Fibroblast of lung (primary cell): ENCODE data around the gene SCN4A. TPM values are rescaled to one million over a fixed set of nuclear protein-coding genes. Genes with fewer than 3 reads are reported as not detected.
"Not testable (repeated sequence)": the region's sequence is repeated elsewhere in the genome, so short reads cannot be mapped to it uniquely, and the experiment has no call there.

Experiments
- DNase-seq, 2 donors: peaks; one replicate each; pipeline versions ENCODE4 v3.0.0 to v3.0.0-alpha.2; 2010; ENCODE audit warnings: low read depth in 2 of 2
- H2AFZ ChIP-seq: 2 replicates; pipeline ENCODE4 v1.5.1; 2012; ENCODE audit warnings: low read length, control low read depth, inconsistent platforms
- H3K27ac ChIP-seq: 2 replicates; pipeline ENCODE4 v1.5.1; 2011; ENCODE audit warnings: low read length, control low read depth; ENCODE audit not compliant: insufficient read depth
- H3K27me3 ChIP-seq: 2 replicates; pipeline ENCODE4 v1.5.1; 2011; ENCODE audit warnings: mild to moderate bottlenecking, low read length; ENCODE audit not compliant: control insufficient read depth, insufficient read depth
- H3K36me3 ChIP-seq: 2 replicates; pipeline ENCODE4 v1.5.1; 2011; ENCODE audit warnings: low read length; ENCODE audit not compliant: control insufficient read depth, insufficient read depth
- H3K4me1 ChIP-seq: 2 replicates; pipeline ENCODE4 v1.5.1; 2011; ENCODE audit warnings: low read length; ENCODE audit not compliant: control insufficient read depth, insufficient read depth; ENCODE audit errors: extremely low read depth
- H3K4me2 ChIP-seq: 2 replicates; pipeline ENCODE4 v1.5.1; 2011; ENCODE audit warnings: low read length, control low read depth; ENCODE audit not compliant: insufficient read depth; ENCODE audit errors: extremely low read depth
- H3K4me3 ChIP-seq, 4 experiments: fragments of 200-600 bp in 1 of 4; sonication (generic) in 1 of 4; replicated peaks in 1 of 4; 2 replicates each; pipeline ENCODE4 v1.5.1; 2011 to 2016; ENCODE audit warnings: low read length in 4 of 4, low read depth in 3 of 4, mild to moderate bottlenecking in 3 of 4, control low read depth in 2 of 4, inconsistent platforms in 1 of 4, mixed read lengths in 1 of 4; ENCODE audit not compliant: insufficient read depth in 1 of 4; ENCODE audit errors: control extremely low read depth in 1 of 4
- H3K79me2 ChIP-seq: 2 replicates; pipeline ENCODE4 v1.5.1; 2012; ENCODE audit warnings: mild to moderate bottlenecking, low read length, inconsistent platforms; ENCODE audit not compliant: control insufficient read depth, insufficient read depth
- H3K9ac ChIP-seq: 2 replicates; pipeline ENCODE4 v1.5.1; 2011; ENCODE audit warnings: mild to moderate bottlenecking, low read length, control low read depth; ENCODE audit not compliant: insufficient read depth
- H3K9me3 ChIP-seq: 2 replicates; pipeline ENCODE4 v1.5.1; 2012; ENCODE audit warnings: low read depth, low read length; ENCODE audit not compliant: control insufficient read depth, insufficient read depth
- H4K20me1 ChIP-seq: 2 replicates; pipeline ENCODE4 v1.5.1; 2011; ENCODE audit warnings: low read length; ENCODE audit not compliant: control insufficient read depth, insufficient read depth; ENCODE audit errors: extremely low read depth
- EZH2 ChIP-seq: IDR thresholded peaks from 2 replicates; pipeline ENCODE4 v1.5.1; 2012; ENCODE audit warnings: low read length, control low read depth, mild to moderate bottlenecking; ENCODE audit errors: missing control alignments
- polyA plus RNA-seq, 2 donors: library from polyadenylated mRNA; depleted of rRNA in 1 of 2; stranded (reverse) in 1 of 2; unstranded in 1 of 2; fragments of >200 nt; gene quantifications; 2 replicates each; pipeline ENCODE4 v1.2.1, GENCODE V29; 2011 to 2012; ENCODE audit warnings: missing spikeins in 1 of 2
- total RNA-seq: library from RNA; depleted of rRNA; stranded (reverse); fragments of >200 nt; gene quantifications from 2 replicates; pipeline ENCODE4 v1.2.1, GENCODE V29; 2014
- TF ChIP-seq, protein P1 (sequence below), 2 donors: IDR thresholded peaks in 1 of 2; conservative IDR thresholded peaks in 1 of 2; 1 replicate in 1 of 2; 2 replicates in 1 of 2; pipeline ENCODE4 v1.5.1; 2011 to 2012; ENCODE audit warnings: low read length in 2 of 2, control low read depth in 1 of 2, inconsistent platforms in 1 of 2, low read depth in 1 of 2, mild to moderate bottlenecking in 1 of 2

Gene SCN4A
- total and polyA plus RNA-seq, 2 donors (not counting 1 experiment from before 2014, with no cell fraction given): 0.83 TPM; not detected in 1

DNA sequence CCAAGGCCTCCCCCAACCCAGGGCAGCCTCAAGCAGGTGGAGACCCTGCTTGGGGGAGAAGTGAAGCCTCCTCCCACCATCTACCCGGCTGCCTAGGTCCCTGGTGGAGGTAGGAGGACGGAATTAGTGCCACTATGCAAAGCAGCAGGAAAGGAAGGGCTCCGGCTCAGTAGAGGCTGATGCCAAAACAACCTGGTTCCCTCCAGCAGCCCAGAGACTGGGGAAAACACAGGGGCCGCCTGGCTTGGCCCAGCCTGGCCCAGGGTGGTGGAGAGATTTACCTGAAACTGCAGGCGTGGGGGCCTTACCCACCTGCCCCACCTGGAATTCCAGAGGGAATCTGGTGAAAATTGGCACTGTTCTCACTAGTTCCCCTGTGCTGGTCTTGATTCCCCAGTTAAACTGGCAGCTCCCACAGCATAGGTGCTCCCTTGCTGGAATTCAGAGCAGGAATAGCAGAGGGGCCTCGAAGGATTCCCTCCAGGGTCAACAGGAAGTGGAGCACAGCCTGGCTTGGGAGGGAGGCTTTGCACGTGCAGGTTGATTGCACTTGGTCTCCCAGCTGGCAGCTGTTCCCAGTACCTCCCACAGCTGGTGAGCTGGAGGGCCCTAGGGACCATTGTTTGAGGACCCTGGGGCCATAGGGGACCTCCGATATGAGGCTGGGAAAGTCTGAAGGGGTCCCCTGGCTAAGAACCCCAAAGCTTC lies 45.1 kb downstream of the SCN4A start:
- DNase-seq: no peak

DNA sequence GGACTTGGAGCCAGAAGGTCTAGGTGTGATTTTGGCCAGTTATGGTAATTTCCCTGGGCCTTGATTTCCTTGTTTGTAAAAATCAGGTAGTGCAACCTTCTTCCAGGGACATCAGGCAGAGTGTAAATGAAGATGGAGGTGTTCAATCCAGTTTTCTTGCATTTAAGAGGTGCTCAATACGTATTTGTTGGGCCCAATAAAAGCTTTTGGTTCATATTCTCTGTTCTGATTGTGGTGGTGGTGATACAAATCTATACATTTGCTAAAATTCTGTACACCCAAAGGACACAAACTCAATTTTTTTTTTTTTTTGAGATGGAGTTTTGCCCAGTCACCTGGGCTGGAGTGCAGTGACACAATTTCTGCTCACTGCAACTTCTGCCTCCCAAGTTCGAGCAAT lies 46.6 kb downstream of the SCN4A start:
- Histone ChIP-seq H3K9me3 (no peaks in the 10 kb centered on the region), H3K4me1 (no peaks in the 10 kb centered on the region), H3K27me3 (peaks cover 5% of the 10 kb centered on the region), H3K79me2 (no peaks in the 10 kb centered on the region), H3K36me3 (no peaks in the 10 kb centered on the region), H3K4me3 (no peak overlapping the region), H3K27ac (no peak overlapping the region), H3K9ac (no peak overlapping the region), H2AFZ (no peak overlapping the region), H3K4me2 (no peak overlapping the region), H4K20me1 (no peaks in the 10 kb centered on the region)
- TF ChIP-seq, protein P1, sequence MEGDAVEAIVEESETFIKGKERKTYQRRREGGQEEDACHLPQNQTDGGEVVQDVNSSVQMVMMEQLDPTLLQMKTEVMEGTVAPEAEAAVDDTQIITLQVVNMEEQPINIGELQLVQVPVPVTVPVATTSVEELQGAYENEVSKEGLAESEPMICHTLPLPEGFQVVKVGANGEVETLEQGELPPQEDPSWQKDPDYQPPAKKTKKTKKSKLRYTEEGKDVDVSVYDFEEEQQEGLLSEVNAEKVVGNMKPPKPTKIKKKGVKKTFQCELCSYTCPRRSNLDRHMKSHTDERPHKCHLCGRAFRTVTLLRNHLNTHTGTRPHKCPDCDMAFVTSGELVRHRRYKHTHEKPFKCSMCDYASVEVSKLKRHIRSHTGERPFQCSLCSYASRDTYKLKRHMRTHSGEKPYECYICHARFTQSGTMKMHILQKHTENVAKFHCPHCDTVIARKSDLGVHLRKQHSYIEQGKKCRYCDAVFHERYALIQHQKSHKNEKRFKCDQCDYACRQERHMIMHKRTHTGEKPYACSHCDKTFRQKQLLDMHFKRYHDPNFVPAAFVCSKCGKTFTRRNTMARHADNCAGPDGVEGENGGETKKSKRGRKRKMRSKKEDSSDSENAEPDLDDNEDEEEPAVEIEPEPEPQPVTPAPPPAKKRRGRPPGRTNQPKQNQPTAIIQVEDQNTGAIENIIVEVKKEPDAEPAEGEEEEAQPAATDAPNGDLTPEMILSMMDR (conservative IDR thresholded peaks at IDR 0.05 in 1 of 2, IDR thresholded peaks at IDR 0.05 in 1 of 2; ENCODE audit: low read depth in 1 of 2, low read length in 2 of 2): no peak
- TF ChIP-seq EZH2: no peak
- DNase-seq: no peak

More for the DNA sequence above, 45.1 kb downstream of the SCN4A start:
- no peak overlapping the region for H3K4me2 ChIP-seq
- no peaks in the 10 kb centered on the region for H3K4me1 ChIP-seq
- no peak for TF ChIP-seq EZH2
- TF ChIP-seq, protein P1 (conservative IDR thresholded peaks at IDR 0.05 in 1 of 2, IDR thresholded peaks at IDR 0.05 in 1 of 2; ENCODE audit: low read depth in 1 of 2, low read length in 2 of 2): no peak
- H3K36me3 ChIP-seq: no peaks in the 10 kb centered on the region
- H4K20me1 ChIP-seq: no peaks in the 10 kb centered on the region
- no peak overlapping the region for H2AFZ ChIP-seq
- peaks cover 5% of the 10 kb centered on the region for H3K27me3 ChIP-seq
- no peaks in the 10 kb centered on the region for H3K9me3 ChIP-seq
- no peak overlapping the region for H3K4me3 ChIP-seq
- H3K27ac ChIP-seq: no peak overlapping the region
- no peaks in the 10 kb centered on the region for H3K79me2 ChIP-seq
- no peak overlapping the region for H3K9ac ChIP-seq

DNA sequence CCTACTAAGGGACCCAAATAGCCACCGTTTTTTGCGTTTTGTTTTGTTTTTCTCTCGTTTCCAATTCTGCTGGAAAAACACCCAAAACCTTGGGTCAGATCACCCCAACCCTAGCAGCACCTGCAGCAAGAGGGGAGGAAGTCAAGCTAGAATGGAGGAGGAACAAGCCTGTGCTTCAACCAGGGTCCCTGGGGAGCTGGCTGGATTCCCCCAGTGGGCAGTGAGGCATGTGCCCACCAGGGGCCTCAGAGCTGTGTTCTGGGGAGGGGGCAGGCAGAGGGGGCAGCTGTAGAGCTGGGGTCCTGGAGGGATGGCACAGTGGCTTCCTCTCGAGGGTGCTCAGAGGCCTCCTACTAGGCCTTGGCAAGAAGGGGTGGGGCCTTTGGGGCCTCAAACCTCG lies 47.1 kb downstream of the SCN4A start:
- Histone ChIP-seq H3K9ac (no peak overlapping the region), H3K36me3 (no peaks in the 10 kb centered on the region), H3K27ac (no peak overlapping the region), H3K9me3 (no peaks in the 10 kb centered on the region), H4K20me1 (no peaks in the 10 kb centered on the region), H3K4me2 (no peak overlapping the region), H3K4me1 (no peaks in the 10 kb centered on the region), H3K4me3 (no peak overlapping the region), H3K27me3 (peaks cover 6% of the 10 kb centered on the region), H3K79me2 (no peaks in the 10 kb centered on the region), H2AFZ (no peak overlapping the region)
- DNase-seq: no peak
- TF ChIP-seq, protein P1 (conservative IDR thresholded peaks at IDR 0.05 in 1 of 2, IDR thresholded peaks at IDR 0.05 in 1 of 2; ENCODE audit: low read depth in 1 of 2, low read length in 2 of 2): no peak
- no peak for TF ChIP-seq EZH2

DNA sequence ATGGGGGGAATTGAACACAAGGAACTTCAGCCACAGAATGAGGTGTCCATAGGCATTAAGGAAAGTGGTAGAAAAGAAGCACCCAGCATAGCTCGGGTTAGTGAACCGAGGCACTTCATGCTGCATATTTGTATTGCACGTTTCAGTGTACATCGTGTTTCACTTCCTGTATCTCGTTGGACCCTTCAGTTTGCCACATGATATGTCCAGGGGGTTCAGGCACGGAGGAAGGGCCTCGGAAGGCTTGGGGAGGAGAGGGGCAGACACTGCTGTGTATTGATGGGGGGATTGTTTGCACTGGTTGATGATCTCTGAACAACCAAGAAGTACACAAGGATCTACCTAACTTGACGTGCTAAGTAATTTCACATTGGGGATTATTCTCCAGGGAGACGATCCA lies 50.3 kb downstream of the SCN4A start:
- not testable (repeated sequence) for H3K79me2 ChIP-seq, H3K36me3 ChIP-seq, H4K20me1 ChIP-seq, H3K27me3 ChIP-seq, H3K4me1 ChIP-seq, H3K9ac ChIP-seq, H2AFZ ChIP-seq, H3K9me3 ChIP-seq, H3K4me3 ChIP-seq, H3K4me2 ChIP-seq, DNase-seq, H3K27ac ChIP-seq

DNA sequence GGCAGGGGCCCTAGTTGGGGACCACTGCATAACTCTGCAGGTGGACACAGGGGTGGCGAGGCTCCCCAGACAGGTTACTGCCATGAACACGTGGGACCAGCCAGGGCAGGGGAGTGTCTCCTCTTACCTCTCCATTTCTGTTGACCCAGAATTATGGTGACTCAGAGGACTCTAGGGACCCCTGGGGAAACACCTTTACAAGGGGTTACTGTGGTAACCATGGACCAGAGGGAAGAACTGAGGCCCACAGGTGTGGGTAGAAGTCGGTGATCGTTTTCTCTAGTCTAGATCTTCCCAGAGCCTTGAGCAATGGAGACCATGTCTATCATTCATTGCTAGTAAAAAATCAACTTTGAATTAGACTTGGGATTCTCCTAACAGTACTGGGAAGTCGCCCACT lies 51.9 kb downstream of the SCN4A start:
- not testable (repeated sequence) for H3K9me3 ChIP-seq, H3K27me3 ChIP-seq, H3K4me3 ChIP-seq, H2AFZ ChIP-seq, H3K27ac ChIP-seq, H3K4me2 ChIP-seq, H3K79me2 ChIP-seq, H3K36me3 ChIP-seq, H4K20me1 ChIP-seq, H3K4me1 ChIP-seq, DNase-seq, H3K9ac ChIP-seq
